ENCODE measurements around the gene OR4D11. TPM values are rescaled to one million over a fixed set of nuclear protein-coding genes. Genes with fewer than 3 reads are reported as not detected.
"Not testable (repeated sequence)": the region's sequence is repeated elsewhere in the genome, so short reads cannot be mapped to it uniquely, and the experiment has no call there.

Gene OR4D11
- total RNA-seq, 2 donors from 2014 or later = not detected

DNA sequence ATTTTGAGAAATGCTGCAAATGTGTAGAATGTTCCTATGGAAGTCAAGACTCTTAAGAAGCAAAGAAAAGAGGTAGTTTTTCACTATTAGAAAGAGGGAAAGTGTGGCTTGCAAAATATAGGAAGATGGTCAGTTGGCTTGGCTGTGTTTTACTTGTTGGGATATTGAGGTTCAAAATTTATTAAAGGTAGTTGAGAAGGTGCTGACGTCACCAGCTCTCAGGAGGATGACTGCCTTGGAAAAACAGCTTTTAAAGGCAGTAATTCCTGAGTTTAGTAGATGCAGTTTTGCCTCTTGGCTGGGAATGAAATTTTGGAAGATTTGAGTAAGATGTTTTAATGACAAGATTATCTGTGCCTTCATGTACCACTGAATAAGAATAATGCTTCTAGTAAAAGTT lies 8.3 kb downstream of the OR4D11 start:
- WGBS, 2 donors = 45 to 53% methylated on average over 1 of the region's 1 CpG
- intact Hi-C loops (cut with DNase I) = no loop called here

GRCh38 chr11:59520139-59520538 lies 16.8 kb downstream of the OR4D11 start:
- DNase-seq; ATAC-seq; intact Hi-C loops (cut with DNase I); H3K4me1 ChIP-seq; H3K4me3 ChIP-seq; H3K27me3 ChIP-seq; H3K27ac ChIP-seq; H3K36me3 ChIP-seq (replicated peaks in 1 of 2; ENCODE audit: insufficient read depth in 1 of 2, low read depth in 2 of 2); H3K9me3 ChIP-seq: not testable (repeated sequence)
- WGBS, 2 donors = 42 to 46% methylated on average over 2 of the region's 2 CpGs

More for the DNA sequence above, 8.3 kb downstream of the OR4D11 start:
- DNase-seq = no peak
- Histone ChIP-seq H3K27me3 (no peaks in the 10 kb centered on the region), H3K9me3 (no peaks in the 10 kb centered on the region), H3K27ac (no peak overlapping the region), H3K4me1 (no peaks in the 10 kb centered on the region), H3K36me3 (replicated peaks in 1 of 2; ENCODE audit: insufficient read depth in 1 of 2, low read depth in 2 of 2) (no peaks in the 10 kb centered on the region), H3K4me3 (no peak overlapping the region)
- TF ChIP-seq POLR2A (IDR thresholded peaks at IDR 0.05) = no peak
- no peak for TF ChIP-seq CTCF (IDR thresholded peaks at IDR 0.05)
- no peak for ATAC-seq

DNA sequence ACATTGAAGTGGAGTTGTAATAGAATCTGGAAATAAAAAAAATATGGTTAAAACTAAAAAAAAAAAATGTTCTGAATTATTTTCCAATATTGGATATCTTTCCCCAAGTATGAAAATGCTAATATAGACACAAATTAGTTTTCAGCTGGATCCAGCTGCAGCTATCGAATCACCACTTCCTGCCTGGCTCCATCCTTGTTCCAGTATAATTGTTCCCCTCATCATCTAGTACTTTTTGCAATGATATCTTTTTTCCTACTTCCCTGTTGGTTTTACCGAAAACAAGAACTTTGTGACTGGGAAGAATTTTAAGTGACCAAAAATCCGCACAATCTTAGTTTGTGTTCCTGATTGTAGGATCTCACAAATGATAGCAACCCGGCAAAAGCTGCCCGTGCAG lies 17.4 kb downstream of the OR4D11 start:
- 79% methylated on average over 5 of the region's 5 CpGs for WGBS, 2 donors
- intact Hi-C loops (cut with DNase I) = no loop called here
- DNase-seq (no peak), ATAC-seq (no peak)
- Histone ChIP-seq H3K27me3 (no peaks in the 10 kb centered on the region), H3K4me3 (no peak overlapping the region), H3K9me3 (no peaks in the 10 kb centered on the region), H3K4me1 (no peaks in the 10 kb centered on the region), H3K27ac (no peak overlapping the region), H3K36me3 (replicated peaks in 1 of 2; ENCODE audit: insufficient read depth in 1 of 2, low read depth in 2 of 2) (no peaks in the 10 kb centered on the region)
- TF ChIP-seq POLR2A (IDR thresholded peaks at IDR 0.05) = no peak
- TF ChIP-seq CTCF (IDR thresholded peaks at IDR 0.05) = no peak

DNA sequence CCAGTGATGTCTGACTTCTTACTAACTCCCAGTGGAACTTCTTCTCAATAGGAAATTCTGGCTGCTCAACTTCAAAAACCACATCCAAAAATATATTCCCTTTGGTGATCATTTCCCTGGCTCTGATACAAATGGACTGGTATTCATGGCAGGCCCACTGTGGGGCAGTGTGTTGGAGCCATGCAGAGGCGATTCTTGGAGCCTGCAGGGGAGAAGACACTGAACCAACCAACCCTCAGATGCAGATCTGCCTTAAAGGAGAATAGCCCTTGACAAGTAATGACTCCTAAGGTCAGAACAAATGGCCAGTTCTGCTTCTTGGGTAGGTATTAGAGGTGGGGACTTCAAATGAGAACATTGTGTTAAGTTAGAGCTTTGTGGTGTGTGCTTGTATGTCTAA lies 20.2 kb downstream of the OR4D11 start:
- no peaks in the 10 kb centered on the region for H3K4me1 ChIP-seq
- no peak for ATAC-seq
- H3K4me3 ChIP-seq = no peak overlapping the region
- intact Hi-C loops (cut with DNase I) = no loop called here
- no peak overlapping the region for H3K27ac ChIP-seq
- WGBS, 2 donors = 22 to 28% methylated on average over 1 of the region's 1 CpG
- H3K9me3 ChIP-seq = no peaks in the 10 kb centered on the region
- no peaks in the 10 kb centered on the region for H3K27me3 ChIP-seq
- DNase-seq = no peak
- TF ChIP-seq POLR2A (IDR thresholded peaks at IDR 0.05) (no peak), CTCF (IDR thresholded peaks at IDR 0.05) (no peak)
- no peaks in the 10 kb centered on the region for H3K36me3 ChIP-seq (replicated peaks in 1 of 2; ENCODE audit: insufficient read depth in 1 of 2, low read depth in 2 of 2)

GRCh38 chr11:59528711-59529110 lies 25.3 kb downstream of the OR4D11 start:
- TF ChIP-seq POLR2A (IDR thresholded peaks at IDR 0.05) = no peak
- no peak for TF ChIP-seq CTCF (IDR thresholded peaks at IDR 0.05)
- 62 to 65% methylated on average over 7 of the region's 7 CpGs for WGBS, 2 donors
- intact Hi-C loops (cut with DNase I) = no loop called here

More at GRCh38 chr11:59528711-59529110, 25.3 kb downstream of the OR4D11 start:
- H3K4me1 ChIP-seq = no peaks in the 10 kb centered on the region
- ATAC-seq (no peak), DNase-seq (no peak)
- no peaks in the 10 kb centered on the region for H3K27me3 ChIP-seq
- H3K9me3 ChIP-seq = no peaks in the 10 kb centered on the region
- H3K27ac ChIP-seq = no peak overlapping the region
- H3K36me3 ChIP-seq (replicated peaks in 1 of 2; ENCODE audit: insufficient read depth in 1 of 2, low read depth in 2 of 2) = no peaks in the 10 kb centered on the region
- no peak overlapping the region for H3K4me3 ChIP-seq

Measured in body of pancreas (tissue), 4 donors.